Left renal pelvis (tissue), 4 donors: Measurements from ENCODE around the gene ASTL. TPM values are rescaled to one million over a fixed set of nuclear protein-coding genes. Genes with fewer than 3 reads are reported as not detected.

ENCODE experiments used
- DNase-seq, 4 donors: peaks; one replicate each; pipeline ENCODE4 v3.0.0-alpha.2; 2013; ENCODE audit warnings: low read depth in 4 of 4, low spot score in 3 of 4
- polyA plus RNA-seq, 4 donors: library from polyadenylated mRNA; unstranded; fragments of 120-200 nt; gene quantifications; one replicate each; pipeline ENCODE4 v1.2.1, GENCODE V29; 2013; ENCODE audit not compliant: insufficient read length in 4 of 4

Gene ASTL
- polyA plus RNA-seq, 4 donors, result 0.10 to 0.15 (median 0.14) TPM; not detected in 1

DNA sequence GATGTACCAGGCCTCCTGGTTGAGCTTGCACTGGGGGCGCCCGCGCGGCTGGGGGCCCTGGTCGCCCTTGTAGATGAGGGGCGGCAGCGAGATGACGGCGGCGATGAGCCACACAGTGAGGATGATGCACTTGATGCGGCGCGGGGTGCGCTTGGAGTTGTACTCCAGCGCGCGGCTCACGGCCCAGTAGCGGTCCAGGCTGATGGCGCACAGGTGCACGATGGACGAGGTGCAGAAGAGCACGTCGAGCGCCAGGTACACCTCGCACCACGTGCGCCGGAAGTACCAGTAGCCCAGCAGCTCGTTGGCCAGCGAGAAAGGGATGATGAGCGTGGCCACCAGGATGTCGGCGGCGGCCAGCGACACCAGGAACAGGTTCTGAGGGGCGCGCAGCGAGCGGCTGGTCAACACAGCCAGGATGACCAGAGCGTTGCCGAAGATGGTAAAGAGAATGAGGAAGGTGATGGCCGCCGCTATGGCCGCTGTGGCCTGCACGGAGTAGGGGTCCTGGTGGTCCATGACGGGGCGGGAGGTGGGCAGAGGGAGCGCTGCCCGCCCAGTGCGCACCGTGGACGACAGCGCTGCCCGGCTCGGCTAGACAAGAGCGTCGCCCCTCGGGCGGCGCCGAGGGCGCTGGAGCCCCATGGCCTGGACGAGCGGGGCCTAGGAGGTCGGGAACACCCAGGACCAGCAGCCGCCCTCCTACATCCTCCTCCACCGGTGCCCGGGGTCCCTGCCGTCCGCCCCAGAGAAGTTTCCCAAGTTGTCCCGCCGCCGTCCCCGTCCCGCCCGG, 22.5 kb downstream of the ASTL start:
- DNase-seq, result no peak

DNA sequence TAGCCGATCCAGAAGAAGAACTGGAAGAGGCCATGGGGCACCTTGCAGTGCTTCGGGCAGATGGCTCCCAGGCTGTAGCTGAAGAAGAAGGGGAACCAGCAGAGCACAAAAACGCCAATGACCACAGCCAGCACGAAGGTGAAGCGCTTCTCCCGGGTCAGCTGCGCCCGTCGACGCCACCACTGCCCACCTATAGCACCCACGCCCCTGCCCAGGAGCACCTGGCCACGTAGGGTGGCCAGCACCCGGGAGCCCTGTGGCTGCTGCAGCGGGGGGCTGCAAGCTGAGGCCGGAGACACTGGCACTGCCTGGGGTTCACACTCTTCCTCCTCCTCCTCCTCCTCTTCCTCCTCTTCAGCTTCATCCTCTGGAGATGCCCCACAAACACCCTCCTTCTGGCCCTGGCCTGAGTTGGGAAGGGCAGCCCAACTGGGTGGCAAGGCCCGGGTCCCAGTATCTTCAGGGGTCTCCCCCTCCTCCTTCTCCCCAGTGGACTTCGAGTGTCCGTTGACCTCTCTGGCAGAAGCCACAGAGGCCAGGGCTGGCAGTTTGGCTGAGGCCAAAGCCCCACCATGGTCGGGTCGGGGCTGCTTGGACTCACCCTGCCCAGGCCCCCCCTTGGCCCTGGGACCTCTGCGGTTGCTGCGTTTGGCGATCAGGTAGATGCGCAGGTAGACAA, 23.3 kb downstream of the ASTL start:
- no peak for DNase-seq

DNA sequence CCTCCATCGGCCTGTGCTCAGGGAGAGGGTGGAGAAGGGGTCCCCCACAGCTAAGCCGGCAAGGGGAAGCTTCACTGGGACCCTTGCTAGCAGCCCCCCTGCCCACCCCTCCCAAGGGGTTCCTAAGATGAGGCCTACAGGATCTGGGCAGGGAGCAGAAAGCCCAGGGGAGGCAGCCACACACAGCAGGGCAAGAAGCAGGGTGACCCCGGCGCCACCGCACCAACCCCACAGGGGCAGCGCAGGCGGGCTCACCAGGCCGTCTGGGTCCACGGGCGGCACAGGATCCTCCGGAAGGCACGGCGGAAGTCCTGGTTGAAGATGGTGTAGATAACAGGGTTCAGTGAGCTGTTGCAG, 23.8 kb downstream of the ASTL start:
- DNase-seq, result no peak

DNA sequence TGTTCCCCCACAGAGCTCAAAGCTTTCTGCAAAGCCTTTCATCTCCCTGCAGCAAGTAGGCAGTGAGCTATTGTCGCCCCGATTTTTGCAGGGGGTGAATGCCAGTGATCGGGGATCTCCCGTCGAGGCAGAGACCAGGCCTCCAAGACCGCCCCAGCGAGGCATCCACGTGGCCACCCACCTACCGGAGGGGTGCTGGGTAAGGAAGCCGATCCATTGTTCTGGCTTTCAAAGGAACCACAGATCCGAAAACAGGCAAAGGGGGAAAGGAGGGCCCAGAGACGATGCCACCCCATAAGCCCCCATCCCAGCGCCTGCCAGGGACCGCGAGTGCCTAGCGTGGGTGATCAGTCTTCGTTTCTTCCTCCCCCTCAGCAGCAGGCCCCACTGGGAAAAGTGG, 24.4 kb downstream of the ASTL start:
- no peak for DNase-seq

DNA sequence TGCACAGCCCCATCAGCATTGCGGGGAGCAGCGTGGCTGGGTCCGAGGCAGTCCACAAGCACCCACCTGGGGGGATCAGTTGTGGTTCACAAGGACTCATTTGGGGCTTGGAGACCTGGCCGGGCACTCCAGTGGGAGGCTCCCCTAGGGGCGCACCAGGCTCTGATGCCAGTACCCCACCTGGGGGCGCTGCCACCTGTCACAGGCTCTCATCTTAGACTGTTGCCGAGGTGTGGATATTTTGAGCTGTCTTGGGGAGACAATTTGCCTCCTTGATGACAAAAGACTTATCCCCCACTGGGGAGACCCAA, 25.0 kb downstream of the ASTL start:
- no peak for DNase-seq

DNA sequence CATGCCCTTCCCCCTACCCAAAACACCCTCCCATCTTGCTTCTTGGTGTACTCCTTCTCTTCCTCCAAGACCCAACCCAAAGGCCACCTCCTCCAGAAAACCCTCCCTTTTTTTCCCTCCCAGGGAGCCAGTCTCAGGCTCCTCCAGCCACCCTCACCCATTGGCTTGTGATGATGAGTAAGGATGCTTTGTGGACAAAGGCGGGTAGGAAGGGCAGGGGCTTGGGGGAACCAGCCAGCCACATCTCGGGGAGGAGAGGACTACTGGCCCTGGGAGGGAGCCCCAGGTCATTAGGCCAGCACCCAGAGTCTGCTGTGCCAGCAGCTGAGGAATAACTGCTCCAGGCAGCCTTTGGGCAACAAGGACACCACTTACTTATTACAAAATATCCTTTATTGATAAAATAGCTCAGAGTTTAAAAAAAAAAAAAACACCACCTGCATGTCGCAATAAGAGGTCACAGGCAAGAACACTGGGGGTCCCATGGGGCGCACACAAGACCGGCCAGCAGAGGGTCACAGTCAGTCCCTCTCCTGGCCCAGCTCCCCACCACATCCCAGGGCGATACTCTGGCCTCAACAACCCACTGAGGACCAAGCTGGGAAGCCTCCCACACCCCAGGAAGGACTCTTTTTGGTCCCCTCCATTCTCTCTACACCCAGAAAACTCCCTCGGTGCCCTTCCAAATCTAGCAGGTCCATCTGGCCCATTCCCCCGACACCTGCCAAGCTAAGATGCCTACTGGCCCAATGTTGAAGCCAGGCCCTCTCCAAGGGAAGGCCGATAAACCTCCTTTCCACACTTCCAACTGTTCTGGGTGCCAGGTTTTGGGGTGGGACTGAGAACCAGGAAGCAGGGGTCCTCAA, 25.6 kb downstream of the ASTL start:
- no peak for DNase-seq

DNA sequence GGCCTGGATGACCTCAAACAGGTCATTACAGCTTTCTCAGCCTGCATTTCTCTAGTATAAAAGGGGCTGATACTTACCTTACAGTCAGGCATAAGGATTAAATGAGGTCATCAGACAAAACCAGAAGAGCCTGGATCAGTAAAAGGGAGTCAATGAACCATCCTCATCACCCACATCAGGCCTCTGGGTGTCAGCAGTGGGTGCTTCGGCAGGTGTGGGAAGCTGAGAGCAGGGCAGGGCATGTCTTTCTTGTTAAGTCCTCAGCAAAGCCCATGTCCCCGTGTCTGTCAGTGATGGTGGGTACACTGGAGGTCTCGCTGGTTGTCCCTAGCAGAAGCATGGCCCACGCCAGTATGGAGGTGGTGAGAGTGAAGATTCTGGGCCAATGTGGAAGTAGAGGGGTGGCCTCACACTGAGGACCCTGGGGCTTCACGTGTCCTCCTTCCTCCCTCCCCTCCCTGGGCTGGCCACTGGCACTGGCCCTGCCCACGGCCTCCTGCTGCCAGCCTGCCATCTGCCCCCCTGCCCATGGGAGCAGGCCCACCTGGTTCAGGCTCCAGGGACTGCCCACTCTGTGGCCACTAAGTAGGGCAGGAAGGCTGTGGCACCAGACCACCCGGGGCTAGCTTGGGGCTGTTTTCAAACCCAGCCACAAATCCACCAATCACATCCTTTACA, 26.3 kb downstream of the ASTL start:
- no peak for DNase-seq

DNA sequence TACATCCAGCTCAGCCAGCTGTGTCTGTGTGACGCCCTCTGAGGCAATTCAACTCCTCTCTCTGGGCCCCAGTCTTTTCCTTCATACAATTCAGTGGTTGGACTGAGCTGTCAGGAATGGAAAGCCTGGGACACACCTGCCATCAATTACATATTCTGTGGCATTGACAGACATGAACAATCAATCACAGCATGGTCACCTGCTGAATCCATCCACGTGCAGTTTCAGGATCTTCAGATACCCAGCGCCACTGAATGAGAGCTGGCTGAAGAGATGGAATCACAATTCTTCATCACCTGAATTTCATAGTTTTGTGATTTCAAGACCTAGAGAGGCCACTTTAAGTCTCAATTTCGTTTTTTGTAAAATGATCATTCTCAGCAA, 27.1 kb downstream of the ASTL start:
- DNase-seq, result no peak

DNA sequence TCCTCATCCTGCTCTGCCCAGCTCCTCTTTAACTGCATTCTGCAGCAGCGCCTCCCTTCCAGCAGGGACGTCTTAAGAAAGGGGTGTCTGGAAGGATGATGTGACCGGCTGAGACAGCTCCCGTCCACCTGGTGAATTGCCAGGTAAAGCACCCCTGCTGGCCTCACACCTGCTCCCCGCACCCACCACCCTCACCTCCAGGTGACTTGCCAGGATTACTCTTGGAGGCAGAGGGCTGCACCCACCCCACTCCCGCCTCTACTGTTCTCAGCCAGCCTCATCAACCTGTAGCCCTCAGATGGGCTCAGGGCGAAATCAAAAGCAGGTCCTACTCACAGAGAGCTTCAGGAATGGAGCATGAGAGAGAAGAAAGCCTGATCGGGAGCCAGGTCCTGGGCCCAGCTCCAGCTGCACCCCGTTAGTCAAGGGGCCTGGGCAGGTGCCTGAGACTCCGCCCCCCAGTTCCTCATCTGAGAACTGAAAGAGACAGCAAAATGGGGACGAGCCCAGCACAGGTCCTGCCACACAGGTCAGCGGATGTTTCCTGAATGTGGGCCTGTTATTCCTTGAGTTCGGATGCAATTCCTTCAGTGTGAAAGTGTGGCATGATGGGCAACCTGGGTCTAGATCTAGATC, 27.6 kb downstream of the ASTL start:
- DNase-seq, result no peak

DNA sequence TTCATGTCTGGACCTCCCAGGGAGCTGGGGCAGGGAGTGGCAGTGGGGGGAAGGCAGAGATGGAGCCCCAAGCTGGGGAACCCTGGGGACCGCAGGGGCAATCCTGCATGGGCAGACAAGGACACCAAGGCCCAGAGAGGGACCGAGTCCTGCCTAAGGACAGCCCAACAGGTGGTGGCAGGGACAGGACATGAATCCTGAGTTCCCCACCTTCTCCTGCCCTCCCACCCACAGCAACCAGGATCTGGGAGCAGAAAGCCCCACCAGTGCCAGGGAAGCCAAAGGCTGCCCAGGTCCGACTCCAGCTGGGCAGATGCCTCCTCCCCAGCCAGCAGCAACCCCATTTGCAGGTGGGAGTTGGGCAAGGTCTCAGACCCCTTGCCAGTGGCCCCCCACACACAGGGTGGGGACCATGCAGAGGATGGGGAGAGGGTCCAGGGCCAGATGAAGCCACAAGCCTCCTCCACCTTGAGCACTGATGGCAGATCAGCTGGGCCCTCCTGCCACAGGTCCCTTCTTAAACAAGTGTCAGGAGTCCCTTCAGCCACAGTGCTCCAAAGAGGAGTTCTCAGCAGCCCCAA, 28.3 kb downstream of the ASTL start:
- DNase-seq, result no peak

DNA sequence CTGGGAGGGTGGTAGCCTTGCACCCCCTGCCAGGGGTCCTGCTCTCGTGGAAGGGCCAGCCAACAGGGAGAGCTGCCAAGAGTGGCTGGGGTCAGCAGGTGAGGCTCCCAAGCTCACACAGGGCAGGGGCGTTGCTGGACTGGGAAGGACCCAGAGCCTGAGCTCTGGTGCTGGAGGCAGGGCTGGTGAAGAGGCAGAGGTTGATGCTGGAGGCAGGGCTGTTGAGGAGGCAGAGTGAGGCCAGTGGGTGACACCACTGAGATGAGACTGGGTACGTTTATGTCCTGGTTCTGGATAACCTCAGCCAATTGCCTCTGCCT, 29.0 kb downstream of the ASTL start:
- no peak for DNase-seq

DNA sequence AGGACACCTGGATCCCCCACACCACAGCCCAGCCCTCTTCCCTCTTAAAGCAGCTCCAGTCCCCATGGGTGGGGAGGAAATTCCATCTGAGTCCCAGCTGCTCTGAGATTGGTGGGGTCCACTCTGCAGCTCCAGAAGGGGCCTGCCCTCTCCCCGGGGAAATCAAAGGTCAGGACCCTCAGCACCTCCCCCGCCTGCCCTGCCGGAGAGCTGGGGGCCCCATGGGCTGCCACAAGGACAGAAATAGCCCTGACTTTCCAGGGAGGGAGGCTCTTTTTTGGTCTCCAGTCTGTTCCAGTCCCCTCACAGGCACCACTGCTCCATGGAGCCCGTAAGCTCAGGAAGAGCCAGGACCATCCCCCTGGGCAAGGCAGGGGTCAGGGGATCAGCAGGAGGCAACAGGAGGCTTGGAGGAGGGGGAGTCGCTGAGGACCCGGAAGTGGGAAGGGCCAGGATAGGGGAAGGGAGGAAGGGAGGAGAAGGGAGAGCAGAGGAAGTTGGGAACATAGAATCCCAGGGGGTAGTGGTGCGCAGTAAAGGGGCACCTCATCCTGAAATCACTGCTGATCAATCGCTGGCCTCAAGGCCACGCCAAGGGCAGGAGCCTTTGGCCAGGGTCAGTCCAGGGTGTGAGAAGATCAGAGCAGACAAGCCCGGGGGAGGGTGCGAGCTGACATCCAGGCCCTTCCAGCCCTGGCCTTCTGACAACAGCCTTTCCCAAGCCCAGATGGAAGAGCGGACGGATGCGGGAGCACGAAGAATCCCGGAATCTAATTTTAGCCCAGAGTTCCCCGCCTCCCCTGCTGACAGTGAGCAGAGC, 29.6 kb downstream of the ASTL start:
- DNase-seq, result no peak

DNA sequence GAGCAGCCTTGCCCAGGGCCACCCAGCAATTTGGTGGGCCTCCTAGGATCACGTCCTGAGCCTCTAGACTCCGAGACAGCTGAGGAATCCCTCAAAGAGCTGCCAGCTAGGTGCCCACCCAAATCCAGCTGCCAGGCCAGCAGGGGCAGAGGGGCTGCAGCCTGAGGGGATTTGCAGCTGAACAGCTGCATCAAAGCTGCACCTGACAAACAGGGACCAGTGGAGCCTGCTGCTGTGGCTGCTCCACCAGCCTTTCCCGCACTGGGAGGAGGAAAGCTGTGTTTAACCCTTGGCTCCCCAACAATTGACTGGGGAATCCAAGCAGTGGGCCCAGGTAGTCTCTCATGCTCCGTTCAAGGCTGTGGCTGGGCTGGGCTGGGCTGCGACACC, 30.2 kb downstream of the ASTL start:
- no peak for DNase-seq

DNA sequence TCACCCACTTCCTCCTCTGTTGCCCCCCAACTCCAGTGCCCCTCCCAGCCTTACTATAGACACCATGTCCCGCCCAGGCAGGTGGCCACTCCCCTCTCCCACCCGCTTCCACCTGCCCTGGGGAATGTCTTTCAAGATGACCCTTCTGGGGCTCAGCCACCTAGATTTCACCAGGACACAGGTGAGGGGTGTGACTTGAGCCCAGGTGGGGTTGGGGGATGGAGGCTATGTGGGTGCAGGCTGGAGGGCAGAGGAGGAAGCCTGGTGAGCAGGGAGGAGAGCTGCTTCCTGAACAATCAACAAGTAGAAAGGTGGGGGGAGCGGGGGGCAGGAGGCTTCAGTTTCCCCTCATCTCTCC, 30.6 kb downstream of the ASTL start:
- DNase-seq, result no peak

DNA sequence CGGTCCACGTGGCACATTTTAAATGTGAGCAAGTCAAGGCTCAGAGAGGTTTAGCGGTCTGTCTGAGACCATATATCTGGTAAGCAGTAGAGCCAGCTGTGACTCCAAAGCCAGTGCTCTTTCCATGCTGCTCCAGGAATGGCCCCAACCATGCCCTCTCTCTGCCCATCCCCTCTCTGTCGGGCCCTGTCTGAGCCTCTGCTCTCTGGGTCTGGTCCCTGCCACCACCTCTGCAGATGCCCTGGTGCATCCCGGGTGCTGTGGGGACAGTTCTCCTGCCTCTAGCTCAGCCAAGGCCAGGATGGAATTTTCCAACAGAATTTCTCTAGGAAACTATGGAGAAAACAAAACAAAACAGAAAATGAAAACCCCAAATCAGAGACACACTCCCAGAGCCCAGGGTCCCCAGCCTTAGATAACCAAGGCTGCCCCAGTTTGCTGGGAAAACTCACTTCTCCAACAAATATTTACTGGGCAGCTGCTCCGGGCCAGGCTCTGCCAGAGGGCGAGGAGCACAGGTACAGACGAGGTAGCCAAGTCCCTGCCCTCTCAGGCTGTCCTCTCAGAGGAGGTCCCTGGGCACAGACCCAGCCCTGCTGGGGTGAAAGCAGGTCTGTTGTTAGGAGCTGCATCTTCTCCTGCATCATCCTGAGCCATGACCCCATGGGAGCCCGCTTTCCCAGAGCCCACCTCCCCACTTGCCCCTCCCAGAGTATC, 31.2 kb downstream of the ASTL start:
- DNase-seq, result no peak

DNA sequence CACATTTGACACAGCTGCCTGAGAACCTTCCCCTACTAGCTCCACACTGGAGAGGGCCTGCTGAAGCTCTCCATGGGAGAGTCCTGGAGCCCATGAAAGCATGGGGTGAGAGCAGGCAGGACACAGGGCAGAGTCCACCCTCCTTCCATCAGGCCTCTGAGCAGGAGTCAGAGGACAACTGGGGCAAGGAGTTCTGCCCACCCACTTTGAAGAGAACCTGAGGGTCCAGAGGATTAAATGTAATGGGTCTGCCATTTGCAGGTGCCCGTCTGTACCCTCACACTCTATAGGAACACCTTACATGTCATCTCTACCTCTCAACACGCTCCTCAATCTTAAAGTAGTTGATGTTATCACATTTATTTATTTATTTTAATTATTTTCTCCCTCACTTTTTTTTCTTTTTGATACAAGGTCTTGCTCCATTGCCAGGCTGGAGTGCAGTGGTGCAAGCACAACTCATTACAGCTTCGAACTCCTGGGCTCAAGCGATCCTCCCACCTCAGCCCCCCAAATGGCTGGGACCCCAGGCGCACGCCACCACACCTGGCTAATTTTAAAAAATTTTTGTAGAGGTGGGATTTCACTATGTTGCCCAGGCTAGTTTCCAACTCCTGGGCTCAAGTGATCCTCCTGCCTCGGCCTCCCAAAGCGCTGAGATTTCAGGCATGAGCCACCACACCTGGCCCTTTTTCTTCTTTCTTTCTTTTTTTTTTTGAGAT, 32.1 kb downstream of the ASTL start:
- no peak for DNase-seq

DNA sequence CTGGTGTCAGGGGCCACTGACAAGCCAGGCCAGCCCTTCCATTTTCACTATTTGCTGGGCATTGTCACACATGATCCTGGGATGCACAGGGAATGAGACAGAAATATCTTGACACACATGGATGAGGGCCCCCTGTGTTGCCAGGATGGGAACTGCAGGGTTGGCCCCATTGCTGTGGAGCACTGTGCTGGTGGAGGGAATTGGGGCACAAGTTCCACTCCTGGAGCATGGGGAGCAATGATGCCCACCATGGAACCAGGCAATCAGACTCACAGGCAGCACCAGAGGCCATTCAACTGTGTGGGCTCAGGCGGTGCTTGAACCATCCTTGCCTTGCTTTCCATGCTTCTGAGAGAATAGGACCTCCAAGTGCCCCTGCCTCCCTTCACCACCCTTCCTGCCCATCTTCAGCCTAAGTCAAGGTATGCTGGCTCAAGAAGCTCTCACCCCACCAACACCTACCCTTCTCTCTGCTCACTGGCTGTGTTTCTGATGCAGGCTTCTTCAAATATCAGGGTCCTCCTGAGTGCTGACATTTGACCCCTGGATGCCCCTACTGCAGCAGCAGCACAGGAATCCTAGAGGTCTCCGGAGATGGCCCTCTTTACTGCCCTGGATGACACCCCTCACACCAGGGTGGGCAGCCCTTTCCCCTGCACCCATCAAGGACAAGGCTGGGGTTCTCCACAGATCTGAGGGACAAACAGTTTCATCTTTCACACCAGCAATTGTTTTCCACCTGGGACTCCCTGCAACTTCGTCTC, 33.0 kb downstream of the ASTL start:
- DNase-seq, result no peak

DNA sequence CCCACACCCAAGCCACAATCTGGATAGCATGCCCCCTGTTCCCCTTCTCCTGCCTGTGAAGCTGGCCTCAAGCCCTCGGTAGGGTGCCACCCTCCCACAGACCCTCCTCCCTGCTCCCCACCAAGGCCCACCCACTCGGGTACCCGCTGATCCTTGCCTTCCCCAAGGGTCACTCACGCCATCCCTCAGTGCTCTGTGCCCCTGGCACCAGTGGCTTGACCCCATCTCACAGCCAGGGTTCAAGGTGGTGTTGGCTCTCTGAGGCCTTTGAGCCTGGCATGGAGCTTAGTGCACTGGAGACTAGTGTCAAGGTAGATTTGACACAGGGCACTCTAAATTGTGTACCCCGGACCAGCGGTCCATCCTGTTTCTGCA, 33.8 kb downstream of the ASTL start:
- no peak for DNase-seq
